ENCODE data around the gene FASN.

GRCh38 chr17:82055023-82055964 lies 42.7 kb downstream of the FASN start:
- TF ChIP-seq SP1 (IDR thresholded peaks at IDR 0.05): no peak
- no peak for TF ChIP-seq ZNF384 (IDR thresholded peaks at IDR 0.05)
- TF ChIP-seq NFRKB (IDR thresholded peaks at IDR 0.05): no peak
- TF ChIP-seq SUZ12 (IDR thresholded peaks at IDR 0.05): no peak
- TF ChIP-seq ARNT (IDR thresholded peaks at IDR 0.05): no peak
- no peak for TF ChIP-seq TARDBP (IDR thresholded peaks at IDR 0.05)
- TF ChIP-seq FOXM1 (IDR thresholded peaks at IDR 0.05; ENCODE audit: borderline replicate concordance): no peak
- no peak for TF ChIP-seq FOXA1 (IDR thresholded peaks at IDR 0.05)
- no peak for TF ChIP-seq ELF4 (IDR thresholded peaks at IDR 0.05)
- TF ChIP-seq FOXK2 (IDR thresholded peaks at IDR 0.05): no peak

All from HEK293T (cell line).